T-cell (primary cell): ENCODE data around the gene ANKRD16. TPM values are rescaled to one million over a fixed set of nuclear protein-coding genes. Genes with fewer than 3 reads are reported as not detected.
"Not testable (repeated sequence)": the region's sequence is repeated elsewhere in the genome, so short reads cannot be mapped to it uniquely, and the experiment has no call there.

Experiments used
- ATAC-seq, 4 experiments: fragments of 200-7000 bp in 3 of 4; fragments of 150-1000 bp in 1 of 4; cut with Tn5 transposase; replicated peaks in 1 of 4; 1 replicate in 3 of 4; 2 replicates in 1 of 4; pipeline ENCODE4 v1.10.0; 2021; ENCODE audit warnings: moderate library complexity in 3 of 4, mild to moderate bottlenecking in 2 of 4, moderate number of reproducible peaks in 1 of 4
- CTCF ChIA-PET, 2 donors: fragments of 300-600 bp; sonication (Branson Sonifier 250); formaldehyde crosslinking; loops; one replicate each; lab custom pipeline; 2022; ENCODE audit warnings: antibody characterized with exemption in 2 of 2; lab: Charles Lee
- POLR2A ChIA-PET, 2 donors: fragments of 300-600 bp; sonication (Branson Sonifier 250); formaldehyde crosslinking; loops; one replicate each; lab custom pipeline; 2022; ENCODE audit warnings: antibody characterized with exemption in 2 of 2; lab: Charles Lee
- DNase-seq, 35 experiments: peaks; one replicate each; pipeline versions ENCODE4 v3.0.0 to v3.0.0-alpha.2; 2013 to 2023
- H3K27ac ChIP-seq: one replicate; pipeline ENCODE4 v1.5.1; 2013; ENCODE audit warnings: low read length
- H3K27me3 ChIP-seq, 2 experiments: replicated peaks in 1 of 2; 1 replicate in 1 of 2; 2 replicates in 1 of 2; pipeline versions ENCODE4 v1.6.1 to v1.7.0; 2013; ENCODE audit warnings: low read length in 1 of 2, mixed read lengths in 1 of 2; ENCODE audit not compliant: control insufficient read depth in 2 of 2, insufficient read depth in 2 of 2; ENCODE audit errors: extremely low read depth in 1 of 2
- H3K36me3 ChIP-seq, 2 donors: 1 replicate in 1 of 2; 2 replicates in 1 of 2; pipeline versions ENCODE4 v1.6.1 to v1.7.0; 2013; ENCODE audit warnings: low read length in 1 of 2; ENCODE audit not compliant: control insufficient read depth in 2 of 2, insufficient read depth in 1 of 2; ENCODE audit errors: extremely low read depth in 1 of 2
- H3K4me1 ChIP-seq, 2 experiments: 1 replicate in 1 of 2; 2 replicates in 1 of 2; pipeline versions ENCODE4 v1.6.1 to v1.7.0; 2013; ENCODE audit warnings: low read length in 2 of 2, mixed read lengths in 1 of 2; ENCODE audit not compliant: insufficient read depth in 2 of 2, control insufficient read depth in 1 of 2; ENCODE audit errors: extremely low read depth in 1 of 2
- H3K4me3 ChIP-seq, 2 donors: 1 replicate in 1 of 2; 2 replicates in 1 of 2; pipeline versions ENCODE4 v1.5.1 to v1.7.0; 2013; ENCODE audit warnings: mild to moderate bottlenecking in 2 of 2, low read length in 1 of 2, moderate library complexity in 1 of 2; ENCODE audit not compliant: control insufficient read depth in 1 of 2; ENCODE audit errors: extremely low read depth in 1 of 2
- H3K9me3 ChIP-seq: 2 replicates; pipeline ENCODE4 v1.7.0; 2013
- H3K27ac Mint-ChIP-seq, 2 donors: one replicate each; pipeline ENCODE4 v1.8.0; 2020 to 2021; ENCODE audit warnings: mild to moderate bottlenecking in 2 of 2, mixed read lengths in 2 of 2
- H3K27me3 Mint-ChIP-seq, 2 donors: one replicate each; pipeline ENCODE4 v1.8.0; 2021 to 2022; ENCODE audit warnings: mixed read lengths in 2 of 2
- H3K36me3 Mint-ChIP-seq: one replicate; pipeline ENCODE4 v1.8.0; 2021; ENCODE audit warnings: mixed read lengths
- H3K4me1 Mint-ChIP-seq, 3 donors: one replicate each; pipeline ENCODE4 v1.8.0; 2020 to 2022; ENCODE audit warnings: mixed read lengths in 3 of 3, mild to moderate bottlenecking in 1 of 3
- H3K4me3 Mint-ChIP-seq, 3 donors: one replicate each; pipeline ENCODE4 v1.8.0; 2020 to 2022; ENCODE audit warnings: mild to moderate bottlenecking in 3 of 3, mixed read lengths in 3 of 3, moderate library complexity in 3 of 3
- H3K9me3 Mint-ChIP-seq, 3 donors: one replicate each; pipeline ENCODE4 v1.8.0; 2020 to 2022; ENCODE audit warnings: mixed read lengths in 3 of 3
- WGBS: methylation state at CpG from one replicate; pipeline ENCODE4 v1.1.5; 2013; ENCODE audit warnings: missing lambda C conversion rate; ENCODE audit not compliant: insufficient coverage; 5-methylcytosine and 5-hydroxymethylcytosine counted together
- total RNA-seq, 35 experiments: library from RNA in 6 of 35; stranded (reverse) in 6 of 35; fragments of 120-200 nt in 1 of 35; gene quantifications; one replicate each; pipeline versions ENCODE4 v1.2.1 to v1.2.4 and lab custom pipeline; 2013 to 2026

ANKRD16 gene
- total RNA-seq, 5 donors from 2014 or later (not counting 1 experiment from before 2014, with no cell fraction given) = 4.7 to 11.5 (median 9.1) TPM

- H3K4me1 Mint-ChIP-seq = peaks cover 5 to 19% (median 9%) of the 10 kb centered on the region in 3 donors
- CTCF ChIA-PET = no interaction called here
- DNase-seq (no peak), ATAC-seq (no peak)
- no peaks in the 10 kb centered on the region for H3K36me3 Mint-ChIP-seq
- WGBS = 89% methylated on average over 6 of the region's 14 CpGs
- no peaks in the 10 kb centered on the region for H3K9me3 Mint-ChIP-seq
- no peak overlapping the region for H3K27ac Mint-ChIP-seq
- POLR2A ChIA-PET = no interaction called here
- H3K27me3 Mint-ChIP-seq = peaks cover 0 to 5% of the 10 kb centered on the region in 2 donors
- Histone ChIP-seq H3K9me3 (no peaks in the 10 kb centered on the region), H3K4me3 (no peak overlapping the region), H3K4me1 (no peaks in the 10 kb centered on the region), H3K27ac (no peak overlapping the region), H3K36me3 (no peaks in the 10 kb centered on the region), H3K27me3 (peaks cover 0 to 6% of the 10 kb centered on the region in 2 experiments)
- no peak overlapping the region for H3K4me3 Mint-ChIP-seq
Observed at GRCh38 chr10:5841965-5842364, 47.7 kb downstream of the ANKRD16 start.

DNA sequence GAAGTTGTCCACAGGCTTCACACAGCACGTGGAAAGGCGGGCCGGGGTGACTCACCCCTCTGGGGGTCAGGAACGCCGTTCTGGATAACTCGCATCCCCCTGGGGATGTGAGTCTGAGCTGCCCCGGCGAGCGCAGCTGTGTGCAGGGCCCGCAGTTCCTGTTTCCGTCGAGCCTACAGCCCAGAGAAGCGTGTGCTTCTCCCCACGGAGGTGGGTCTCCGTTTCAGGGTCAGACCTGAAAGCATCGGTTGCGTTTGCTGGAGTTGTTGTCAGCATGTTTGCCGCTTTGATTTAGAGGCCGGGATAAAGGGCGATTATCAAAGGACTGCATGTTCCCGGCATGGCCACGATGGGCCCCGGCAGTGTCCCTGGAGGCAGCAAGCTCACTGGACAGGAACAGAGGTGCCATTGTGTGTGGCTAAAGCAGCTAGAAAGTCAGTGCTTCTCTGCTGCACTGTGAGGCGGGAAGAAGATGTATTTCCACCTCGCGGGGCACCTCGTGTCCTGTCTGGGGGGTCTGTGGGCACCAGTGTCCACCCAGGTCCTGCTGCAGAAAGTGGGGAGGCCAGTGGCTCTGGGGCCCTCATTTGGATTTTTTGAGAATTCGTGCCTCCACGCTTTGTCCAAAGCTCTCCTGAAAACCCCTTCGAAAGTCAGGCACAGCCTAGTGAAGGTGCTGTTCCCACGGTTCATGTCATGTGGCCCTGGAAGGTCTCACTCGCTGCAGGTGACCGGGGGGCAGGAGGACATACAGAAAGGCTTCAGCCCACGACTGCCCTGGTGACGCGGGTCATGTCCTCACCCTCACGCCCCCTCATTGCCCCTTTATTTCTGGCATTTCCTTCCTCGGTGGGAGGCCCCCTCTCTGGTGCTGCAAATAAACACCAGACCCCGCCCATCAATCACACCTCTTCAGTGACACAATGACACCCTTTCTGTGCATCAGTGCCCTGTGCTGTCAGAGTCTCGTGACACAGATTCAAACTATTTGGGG is 49.1 kb downstream of the ANKRD16 start:
- peak overlapping the region in 1 of 3 donors; percentile 37 for H3K4me3 Mint-ChIP-seq
- ATAC-seq = no peak
- DNase-seq = peak in 2 of 35 experiments; percentile 1 to 28
- Histone ChIP-seq H3K4me1 (no peaks in the 10 kb centered on the region), H3K36me3 (no peaks in the 10 kb centered on the region), H3K27ac (peak overlapping the region; percentile 58), H3K27me3 (peaks cover 0 to 6% of the 10 kb centered on the region in 2 experiments), H3K9me3 (no peaks in the 10 kb centered on the region), H3K4me3 (no peak overlapping the region)
- peak overlapping the region in 1 of 2 donors; percentile 55 for H3K27ac Mint-ChIP-seq
- no peaks in the 10 kb centered on the region for H3K36me3 Mint-ChIP-seq
- H3K27me3 Mint-ChIP-seq = peaks cover 0 to 5% of the 10 kb centered on the region in 2 donors
- CTCF ChIA-PET = no interaction called here
- H3K9me3 Mint-ChIP-seq = no peaks in the 10 kb centered on the region
- peaks cover 5 to 13% (median 9%) of the 10 kb centered on the region in 3 donors for H3K4me1 Mint-ChIP-seq
- 60% methylated on average over 38 of the region's 40 CpGs for WGBS
- POLR2A ChIA-PET = interaction anchor here in 1 of 2 donors (0.6 kb wide), 1 partner anchor 881 kb away, joined by 3 read pairs; no protein-coding TSS in a partner anchor

DNA sequence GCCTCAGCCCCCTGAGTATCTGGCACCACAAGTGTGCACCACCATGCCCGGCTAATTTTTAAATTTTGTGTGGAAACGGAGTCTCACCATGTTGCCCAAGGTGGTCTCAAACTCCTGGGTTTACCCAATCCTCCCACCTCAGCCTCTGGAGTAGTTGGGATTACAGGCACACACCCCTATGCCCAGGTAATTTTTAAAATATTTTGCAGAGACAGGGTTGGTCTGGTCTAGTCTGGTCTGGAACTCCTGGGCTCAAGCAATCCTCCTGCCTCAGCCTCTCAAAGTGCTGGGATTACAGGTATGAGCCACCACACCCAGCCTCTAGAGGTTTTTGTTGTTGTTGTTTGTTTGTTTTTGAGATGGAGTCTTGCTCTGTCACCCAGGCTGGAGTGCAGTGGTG is 53.5 kb downstream of the ANKRD16 start:
- H3K4me1 ChIP-seq, ATAC-seq, H3K9me3 Mint-ChIP-seq, H3K27me3 Mint-ChIP-seq, H3K36me3 Mint-ChIP-seq, H3K27ac Mint-ChIP-seq, CTCF ChIA-PET, DNase-seq, H3K4me3 ChIP-seq, H3K4me3 Mint-ChIP-seq, H3K4me1 Mint-ChIP-seq, H3K27ac ChIP-seq, POLR2A ChIA-PET, H3K36me3 ChIP-seq, H3K9me3 ChIP-seq: not testable (repeated sequence)
- peaks cover 0 to 11% of the 10 kb centered on the region in 2 experiments for H3K27me3 ChIP-seq
- WGBS = no CpG with 5 or more reads among the region's 2 CpGs

DNA sequence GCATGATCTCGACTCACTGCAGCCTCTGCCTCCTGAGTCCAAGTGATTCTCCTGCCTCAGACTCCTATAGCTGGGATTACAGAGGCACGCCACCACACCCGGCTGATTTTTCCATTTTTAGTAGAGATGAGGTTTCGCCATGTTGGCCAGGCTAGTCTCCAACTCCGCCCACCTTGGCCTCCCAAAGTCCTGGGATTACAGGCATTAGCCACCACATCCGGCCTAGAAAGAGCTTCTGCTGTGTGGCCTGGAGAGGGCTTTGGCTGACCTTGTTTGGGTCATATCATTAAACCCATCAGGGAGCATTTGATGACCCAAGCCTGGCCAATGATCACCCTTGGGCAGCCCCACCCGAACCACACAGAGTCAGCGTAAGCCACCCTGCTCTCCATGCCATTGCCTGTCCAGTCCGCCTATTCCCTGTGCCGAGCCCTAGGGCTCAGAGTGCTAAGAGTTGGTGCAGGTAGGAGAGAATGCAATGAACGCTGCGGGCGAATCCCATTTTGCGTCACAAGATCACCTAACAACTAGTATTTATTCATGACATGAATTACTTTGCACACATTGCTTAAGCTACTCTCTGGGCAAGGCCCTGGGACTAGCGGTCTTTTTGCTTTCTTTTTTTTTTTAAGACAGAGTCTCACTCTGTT is 54.1 kb downstream of the ANKRD16 start:
- Mint-ChIP-seq H3K27ac (no peak overlapping the region), H3K9me3 (no peaks in the 10 kb centered on the region), H3K27me3 (peaks cover 0 to 2% of the 10 kb centered on the region in 2 donors), H3K4me1 (peaks cover 0 to 3% (median 0%) of the 10 kb centered on the region in 3 donors), H3K36me3 (no peaks in the 10 kb centered on the region), H3K4me3 (no peak overlapping the region)
- Histone ChIP-seq H3K36me3 (no peaks in the 10 kb centered on the region), H3K4me1 (no peaks in the 10 kb centered on the region), H3K27me3 (peaks cover 0 to 7% of the 10 kb centered on the region in 2 experiments), H3K4me3 (no peak overlapping the region), H3K9me3 (no peaks in the 10 kb centered on the region), H3K27ac (no peak overlapping the region)
- CTCF ChIA-PET = interaction anchor here in 1 of 2 donors (0.6 kb wide), 1 partner anchor 1623 kb away, joined by 3 read pairs; no protein-coding TSS in a partner anchor
- POLR2A ChIA-PET = no interaction called here
- ATAC-seq = no peak
- DNase-seq = no peak
- 97% methylated on average over 8 of the region's 15 CpGs for WGBS

- H3K9me3 Mint-ChIP-seq = no peaks in the 10 kb centered on the region
- Histone ChIP-seq H3K4me3 (no peak overlapping the region), H3K27me3 (peaks cover 0 to 5% of the 10 kb centered on the region in 2 experiments), H3K4me1 (no peaks in the 10 kb centered on the region), H3K36me3 (no peaks in the 10 kb centered on the region), H3K27ac (no peak overlapping the region), H3K9me3 (no peaks in the 10 kb centered on the region)
- 69% methylated on average over 4 of the region's 6 CpGs for WGBS
- ChIA-PET CTCF (no interaction called here), POLR2A (no interaction called here)
- H3K4me3 Mint-ChIP-seq = no peak overlapping the region
- no peak overlapping the region for H3K27ac Mint-ChIP-seq
- no peak for DNase-seq
- H3K27me3 Mint-ChIP-seq = no peaks in the 10 kb centered on the region
- peaks cover 0 to 3% (median 0%) of the 10 kb centered on the region in 3 donors for H3K4me1 Mint-ChIP-seq
- no peaks in the 10 kb centered on the region for H3K36me3 Mint-ChIP-seq
- ATAC-seq = no peak
Observed at GRCh38 chr10:5833814-5834213, 55.9 kb downstream of the ANKRD16 start.

- Mint-ChIP-seq H3K9me3 (no peaks in the 10 kb centered on the region), H3K4me1 (peaks cover 0 to 2% (median 0%) of the 10 kb centered on the region in 3 donors), H3K4me3 (no peak overlapping the region), H3K36me3 (no peaks in the 10 kb centered on the region), H3K27me3 (no peaks in the 10 kb centered on the region), H3K27ac (no peak overlapping the region)
- Histone ChIP-seq H3K9me3 (no peaks in the 10 kb centered on the region), H3K36me3 (no peaks in the 10 kb centered on the region), H3K4me1 (no peaks in the 10 kb centered on the region), H3K4me3 (no peak overlapping the region), H3K27ac (no peak overlapping the region), H3K27me3 (peaks cover 0 to 5% of the 10 kb centered on the region in 2 experiments)
- WGBS = 91% methylated on average over 10 of the region's 13 CpGs
- POLR2A ChIA-PET = no interaction called here
- DNase-seq (no peak), ATAC-seq (no peak)
- CTCF ChIA-PET = no interaction called here
Observed at GRCh38 chr10:5832946-5833345, 56.7 kb downstream of the ANKRD16 start.
